GM20431 (cell line): ENCODE measurements around the gene STON2.

Experiments used
- in situ Hi-C: fragments of 300-500 bp; cut with MseI, MboI; formaldehyde crosslinking; loops from one replicate; pipeline ENCODE4 v1.15.0; 2020; ENCODE audit warnings: low sequenced_read_pairs; ENCODE audit not compliant: unreplicated experiment

STON2 gene

DNA sequence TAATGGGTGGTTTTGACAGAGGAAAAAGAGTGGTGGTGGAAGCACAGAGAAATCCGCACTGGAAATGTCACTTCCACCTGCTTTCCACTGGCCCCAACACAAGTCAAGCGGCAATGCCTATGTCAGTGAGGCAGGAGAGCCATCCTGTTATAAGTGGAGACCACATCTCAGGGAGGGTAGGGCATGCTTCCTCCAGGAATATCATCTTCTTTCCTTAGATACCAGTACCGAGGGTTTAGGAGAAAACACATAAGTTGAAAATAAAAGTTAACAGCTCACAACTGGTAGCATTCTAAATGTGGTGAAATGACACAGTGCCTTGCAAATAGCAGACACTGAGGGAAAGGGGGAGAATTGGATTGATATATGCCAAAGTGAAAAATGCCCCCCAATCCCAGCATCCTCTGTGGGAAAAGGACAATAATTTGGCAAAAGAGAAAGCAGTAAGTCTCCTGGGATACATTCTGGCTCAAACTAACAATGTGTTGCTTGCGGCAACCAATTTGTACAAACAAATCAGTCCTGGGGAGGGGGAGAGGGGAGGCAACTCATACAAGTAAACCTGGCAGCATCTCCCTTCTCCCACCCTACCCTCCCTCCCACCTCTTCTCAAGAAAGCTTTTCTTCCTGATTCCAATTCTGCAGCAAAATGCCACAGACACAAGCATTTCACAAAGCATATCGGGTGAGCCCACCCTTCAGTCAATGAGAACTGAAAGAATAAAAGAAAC, 57.1 kb downstream of the STON2 start:
- in situ Hi-C loops, result no loop called here

DNA sequence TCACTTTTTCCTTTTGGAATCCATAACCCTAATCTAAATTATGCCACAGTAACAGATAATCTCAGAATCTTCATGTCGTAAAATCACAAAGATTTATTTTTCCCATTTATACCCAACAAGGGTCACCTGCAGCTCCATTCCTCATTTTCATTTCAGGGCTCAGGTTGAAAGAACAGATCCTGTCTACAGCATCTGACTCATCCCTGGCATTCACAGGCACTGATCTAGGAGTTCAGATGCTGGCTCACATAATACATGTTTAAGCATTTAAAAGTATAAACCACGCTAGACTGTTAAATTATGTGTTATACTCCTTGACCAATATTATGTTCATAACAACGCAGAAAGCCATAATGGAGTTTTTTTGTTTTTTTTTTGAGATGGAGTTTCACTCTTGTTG, 58.3 kb downstream of the STON2 start:
- in situ Hi-C loops, result no loop called here

DNA sequence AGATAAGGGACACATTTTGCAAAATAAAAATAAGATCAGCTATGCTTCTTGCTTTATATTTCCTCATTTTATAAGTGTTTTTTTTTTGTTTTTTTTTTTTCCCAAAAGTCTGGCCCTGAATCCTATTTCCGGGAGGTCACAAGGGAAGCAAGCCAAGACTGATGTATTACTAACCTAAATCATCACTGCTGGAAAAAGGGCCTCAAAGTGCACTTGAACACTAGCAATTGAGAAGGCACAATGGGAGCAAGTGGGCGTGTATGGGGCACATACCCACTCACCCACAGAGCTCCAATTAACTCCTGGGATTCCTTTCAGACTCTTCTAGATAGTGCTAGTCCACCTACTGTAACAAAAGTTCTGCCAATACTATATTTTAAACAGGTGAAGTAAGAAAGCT, 58.8 kb downstream of the STON2 start:
- in situ Hi-C loops, result no loop called here

DNA sequence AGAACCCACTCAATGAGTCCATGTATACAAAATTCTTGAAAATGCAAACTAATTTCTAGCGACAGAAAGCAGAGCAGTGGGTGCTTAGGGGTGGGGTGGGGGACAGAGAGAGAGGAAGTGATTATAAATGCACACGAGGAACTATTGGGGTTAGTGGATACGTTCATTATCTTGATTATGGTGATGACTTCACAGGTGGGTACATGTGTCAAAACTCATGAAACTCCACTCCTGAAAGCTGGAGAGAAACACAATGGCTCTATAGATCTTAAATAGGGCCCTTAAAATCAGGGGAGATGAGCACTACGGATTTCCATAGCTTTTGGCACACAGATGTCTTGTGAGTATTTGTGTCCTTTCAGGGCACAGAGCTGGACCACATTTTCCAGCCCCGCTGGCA, 59.9 kb downstream of the STON2 start:
- in situ Hi-C loops, result no loop called here

DNA sequence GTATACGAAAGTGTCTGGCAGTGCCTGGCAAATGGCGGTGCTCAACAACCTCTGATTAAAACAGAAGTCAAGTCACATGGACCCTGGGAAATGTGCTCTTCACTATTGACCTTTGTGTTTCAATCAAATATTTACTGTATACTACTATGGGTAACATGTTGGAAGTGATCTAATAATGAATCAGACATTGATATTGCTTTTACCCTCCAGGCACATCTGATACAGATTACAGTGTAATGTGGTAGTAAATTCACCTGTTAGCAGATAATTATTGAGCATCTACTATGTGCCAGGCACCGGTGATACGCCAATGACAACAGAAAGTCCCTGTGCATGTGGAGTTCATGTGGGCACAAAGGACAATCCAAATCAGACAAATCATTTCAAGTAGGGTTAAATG, 63.1 kb downstream of the STON2 start:
- in situ Hi-C loops, result no loop called here

DNA sequence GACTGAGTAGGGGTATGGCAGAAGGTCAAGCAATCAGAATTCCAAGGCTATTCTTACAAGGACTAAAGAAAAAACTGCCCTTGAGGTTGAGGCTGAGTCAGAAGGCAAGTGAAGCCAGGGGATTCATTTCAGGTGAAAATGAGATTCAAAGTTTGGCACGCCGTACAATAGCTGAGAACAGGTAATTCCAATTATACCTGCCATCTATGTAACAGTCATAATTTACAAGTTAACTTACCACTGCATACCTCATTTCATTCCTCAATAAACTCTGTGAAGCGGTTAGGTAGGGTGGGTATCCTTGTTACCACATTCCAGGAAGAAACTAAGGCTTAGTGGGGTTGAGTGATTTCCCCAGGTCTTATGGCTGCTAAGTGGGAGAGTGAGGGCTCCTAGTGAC, 64.1 kb downstream of the STON2 start:
- in situ Hi-C loops, result no loop called here

DNA sequence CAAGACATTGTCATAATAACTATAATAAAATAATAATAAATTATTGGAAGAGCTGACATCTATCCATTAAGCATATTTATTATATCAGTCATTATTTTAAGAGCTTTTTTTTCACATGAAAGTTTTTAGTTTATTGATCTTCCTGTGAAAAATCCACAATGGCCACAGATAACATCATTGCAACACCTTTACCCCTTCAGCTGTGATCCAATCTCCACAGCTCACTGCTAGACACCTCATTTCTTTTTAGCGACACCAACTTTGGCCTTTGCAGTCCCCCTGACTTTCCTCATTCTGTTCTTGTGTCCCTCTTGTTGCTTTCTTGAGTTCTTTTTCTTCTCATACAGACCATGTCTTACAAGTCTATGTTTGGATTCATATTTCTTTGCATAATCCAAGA, 67.4 kb downstream of the STON2 start:
- in situ Hi-C loops, result no loop called here

DNA sequence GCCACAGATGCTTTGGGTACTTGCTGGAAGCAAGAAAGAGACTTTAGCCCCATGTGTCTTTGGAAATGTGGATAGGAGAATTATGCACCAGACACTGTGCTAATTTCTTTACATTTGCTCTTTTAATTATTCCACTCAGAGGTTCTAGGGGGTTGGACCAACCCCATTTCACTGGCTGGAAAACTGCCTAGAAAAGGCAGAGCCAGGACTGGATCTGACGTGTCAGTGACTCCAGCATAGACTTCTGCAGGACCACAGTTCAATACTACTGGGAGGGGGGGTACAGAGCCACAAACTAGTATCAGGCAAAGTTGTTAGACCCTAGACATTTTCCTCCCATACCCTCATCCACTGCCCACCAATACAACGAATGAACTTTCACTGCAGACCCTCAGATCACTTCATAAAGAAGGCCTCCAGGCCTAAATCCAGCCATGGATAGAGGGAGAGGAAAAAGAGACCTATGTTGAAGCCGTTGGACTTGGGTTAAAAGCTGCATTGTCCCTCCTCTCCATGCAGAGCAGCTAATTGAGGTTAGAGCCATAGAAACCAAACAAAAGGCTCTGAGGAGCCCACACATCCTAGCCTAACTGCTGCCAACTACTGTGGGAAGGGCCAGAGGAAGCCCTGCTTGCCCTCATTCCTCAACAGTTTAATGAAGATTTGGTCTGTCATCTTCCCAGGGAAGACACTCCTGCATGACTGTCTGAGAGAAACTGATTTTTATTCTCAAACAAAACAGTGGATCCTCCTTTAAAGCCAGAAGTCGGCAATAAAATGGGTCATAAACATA, 68.7 kb downstream of the STON2 start:
- in situ Hi-C loops, result no loop called here

DNA sequence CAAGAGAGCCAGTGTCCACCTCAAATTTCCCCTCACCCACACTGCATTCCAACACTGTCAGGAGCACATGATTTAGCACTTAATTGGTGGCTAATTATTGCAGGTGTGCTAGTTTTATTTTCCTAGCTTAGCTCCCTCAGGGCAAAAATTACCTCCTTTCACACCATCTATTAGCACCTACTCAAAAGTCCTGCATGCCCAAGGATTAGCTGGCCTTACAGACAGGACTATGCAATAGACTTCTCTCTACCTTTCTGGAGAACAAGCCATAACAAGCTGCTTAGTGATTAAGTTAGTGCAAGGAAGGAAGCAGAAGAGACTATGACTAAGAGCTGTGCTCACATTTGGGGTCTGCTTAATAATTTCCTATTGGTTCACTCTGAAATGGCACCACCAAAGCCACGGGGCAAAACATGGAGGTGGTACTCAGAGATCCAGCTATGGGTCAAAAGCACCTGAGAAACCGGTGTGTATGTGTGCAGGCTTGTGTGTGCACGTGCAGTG, 69.5 kb downstream of the STON2 start:
- in situ Hi-C loops, result no loop called here

DNA sequence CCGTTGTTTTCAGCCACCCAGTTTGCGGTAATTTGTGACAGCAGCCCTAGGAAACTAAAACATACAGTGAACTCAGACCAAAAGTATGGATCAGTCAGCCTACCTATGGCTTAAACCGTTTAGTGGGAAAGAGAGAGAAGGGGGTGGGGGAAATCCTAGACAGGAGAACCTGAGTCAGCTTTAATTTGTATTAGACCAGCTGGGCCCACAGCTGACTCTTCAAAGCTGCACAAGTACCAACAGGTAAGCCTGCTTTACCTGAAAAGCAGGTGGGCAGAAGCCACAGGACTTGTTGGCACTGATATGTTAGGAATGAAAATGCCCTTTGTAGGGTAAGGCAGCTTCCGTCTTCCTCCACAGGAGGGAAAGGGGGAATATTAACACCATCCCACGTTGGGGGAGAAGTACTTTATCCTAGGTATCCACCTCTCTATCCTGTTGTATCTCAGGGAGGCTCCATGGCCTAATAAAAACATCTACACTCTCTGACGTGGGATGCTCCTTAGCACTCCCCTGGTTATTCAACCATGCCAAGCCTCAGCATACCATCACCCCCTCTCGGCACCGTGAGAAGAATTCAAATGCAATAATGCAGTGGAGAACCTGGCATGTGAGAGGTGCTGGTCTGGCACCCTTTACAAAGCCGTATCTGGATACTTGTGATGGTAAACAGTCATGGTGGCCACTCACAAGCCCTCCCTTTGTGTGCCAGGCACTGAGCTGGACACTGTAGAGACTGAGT, 70.3 kb downstream of the STON2 start:
- in situ Hi-C loops, result no loop called here

DNA sequence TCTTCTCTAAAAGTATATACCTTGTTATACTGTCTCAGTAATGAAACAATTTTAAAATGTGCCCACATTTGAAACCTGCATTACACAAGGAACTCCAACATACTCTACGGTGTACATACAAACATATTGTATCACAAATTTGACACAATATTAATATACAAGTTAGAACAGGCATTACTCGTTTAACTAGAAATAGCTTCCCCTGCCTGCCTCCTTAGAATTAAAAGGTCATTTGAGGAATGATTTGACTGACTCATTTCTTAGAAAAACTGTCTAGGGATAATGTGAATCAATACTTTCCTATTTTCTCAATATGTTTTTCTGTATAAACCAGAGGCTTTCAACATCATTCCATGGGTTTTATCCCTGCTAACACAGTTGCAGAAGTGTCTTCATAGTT, 73.7 kb downstream of the STON2 start:
- in situ Hi-C loops, result no loop called here

DNA sequence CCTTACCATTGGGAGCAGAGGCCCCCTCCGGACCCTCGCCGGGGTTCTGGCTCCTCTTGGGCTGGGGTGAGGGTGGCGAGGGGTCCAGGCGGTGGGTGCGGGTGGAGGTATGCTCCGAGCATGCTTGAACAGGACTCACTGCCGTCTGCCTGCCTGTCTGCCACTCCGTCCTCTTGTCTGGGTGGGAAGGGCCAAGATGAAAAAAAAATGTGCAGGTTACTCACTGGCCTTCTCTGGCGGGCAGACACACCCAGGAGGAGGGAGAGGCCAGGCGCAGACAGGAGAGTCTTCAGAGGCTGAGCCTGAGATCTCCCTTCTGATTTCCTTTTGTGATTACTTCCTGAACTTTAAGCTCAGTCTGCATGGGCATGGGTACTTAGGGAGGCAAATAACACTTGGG, 76.1 kb downstream of the STON2 start:
- in situ Hi-C loops, result no loop called here

DNA sequence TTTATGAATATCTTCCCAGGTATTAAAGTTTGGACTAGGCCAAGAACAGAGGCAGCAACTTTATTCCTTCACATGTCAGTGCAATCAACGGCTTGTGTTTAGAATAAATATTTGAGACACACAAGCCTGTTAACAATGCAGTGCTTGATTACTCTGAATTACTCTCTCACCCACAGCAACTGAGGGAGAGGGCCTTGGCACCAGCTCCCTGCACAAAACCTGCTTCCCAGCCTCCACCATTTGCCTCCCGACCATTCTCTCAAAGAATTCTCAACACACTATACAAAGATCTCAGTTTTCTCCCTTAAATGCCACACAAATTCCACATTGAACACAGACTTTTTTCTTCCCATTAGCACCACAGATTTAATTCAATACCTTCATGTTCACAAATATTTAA, 77.0 kb downstream of the STON2 start:
- in situ Hi-C loops, result no loop called here

DNA sequence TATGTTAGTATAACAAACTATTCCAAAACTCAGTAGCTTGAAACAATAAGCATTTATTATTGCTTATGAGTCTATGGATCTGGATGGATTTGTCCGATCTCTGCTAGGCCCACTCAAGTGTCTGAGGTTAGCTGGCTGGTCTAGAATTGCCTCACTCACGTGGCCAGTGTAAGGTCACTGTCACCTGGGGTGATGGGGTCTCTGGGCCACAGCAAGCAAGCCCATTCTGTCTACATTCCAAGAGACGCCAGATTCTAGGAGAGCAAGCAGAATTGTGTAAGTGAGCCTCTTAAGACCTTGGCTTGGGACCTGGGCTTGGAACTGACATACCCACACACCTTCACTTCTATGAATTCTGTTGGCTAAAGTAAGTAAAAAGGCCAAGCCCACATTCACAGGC, 80.2 kb downstream of the STON2 start:
- in situ Hi-C loops, result no loop called here

DNA sequence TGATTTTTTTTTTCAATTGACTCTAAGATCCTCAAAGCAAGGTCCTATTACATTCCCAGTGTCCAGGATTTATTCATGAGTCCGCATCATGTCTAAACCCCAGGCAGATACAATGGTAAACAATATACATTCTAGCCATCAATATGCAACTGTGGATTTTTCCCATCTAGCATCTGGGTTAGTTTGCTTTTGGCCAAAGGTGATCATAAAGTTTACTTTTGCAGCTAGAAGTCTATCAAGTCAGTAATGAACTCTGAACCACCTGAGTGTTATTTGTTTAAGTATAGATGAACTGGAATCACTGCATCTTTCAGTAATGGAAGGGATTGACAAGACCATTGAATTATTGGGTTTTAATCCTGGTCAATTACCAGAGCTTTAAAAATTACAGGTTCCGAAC, 80.8 kb downstream of the STON2 start:
- in situ Hi-C loops, result no loop called here

DNA sequence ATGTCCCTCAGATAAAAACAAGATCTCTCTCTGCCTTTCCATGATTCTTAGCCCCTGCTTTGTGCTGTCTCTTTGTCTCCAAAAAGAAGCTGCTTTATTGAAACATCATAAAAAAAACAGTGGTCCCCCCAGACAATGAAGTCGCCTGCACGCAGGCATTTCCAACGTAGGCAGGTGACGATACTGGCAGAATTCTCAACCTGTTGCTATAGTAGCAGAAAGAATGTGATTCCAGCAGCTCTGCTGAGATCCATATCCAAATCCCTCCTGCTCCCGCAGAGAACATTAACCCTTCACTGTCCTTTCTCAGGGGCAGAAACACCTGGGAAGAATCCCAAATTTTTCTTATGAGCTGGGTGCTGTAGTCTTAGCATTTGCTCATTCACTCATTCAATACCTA, 84.8 kb downstream of the STON2 start:
- in situ Hi-C loops, result no loop called here

DNA sequence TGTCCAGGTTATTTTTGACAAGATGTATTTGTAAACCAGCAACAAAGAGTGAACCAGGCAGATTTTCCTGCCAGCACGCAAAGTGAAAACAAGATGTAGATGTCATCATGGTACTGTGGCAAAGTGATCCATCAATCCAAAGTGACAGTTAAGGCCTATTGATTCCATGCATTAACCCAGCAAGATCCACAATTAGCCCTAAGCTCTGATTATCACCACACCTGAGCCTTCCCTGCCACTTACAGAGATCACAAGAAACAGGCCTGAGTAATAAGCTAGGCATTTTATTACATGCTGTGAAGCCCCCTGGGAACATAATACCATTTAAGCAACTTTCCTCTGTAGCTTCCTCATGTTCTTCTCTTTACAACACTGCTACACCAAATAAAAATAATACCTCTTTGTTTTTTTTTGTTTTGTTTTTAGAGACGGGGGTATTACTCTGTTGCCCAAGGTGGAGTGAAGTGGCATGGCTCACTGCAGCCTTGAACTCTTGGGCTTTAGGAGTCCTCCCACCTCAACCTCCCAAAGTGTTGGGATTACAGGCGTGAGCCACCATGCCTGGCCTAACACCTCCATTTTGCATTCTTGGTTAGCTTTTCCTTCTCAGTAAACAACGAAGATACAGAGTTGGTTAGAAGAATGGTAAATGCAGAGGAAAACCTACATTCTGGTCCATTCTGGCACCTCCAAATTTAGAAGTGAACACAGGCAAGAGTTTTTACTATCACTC, 85.5 kb downstream of the STON2 start:
- in situ Hi-C loops, result no loop called here

DNA sequence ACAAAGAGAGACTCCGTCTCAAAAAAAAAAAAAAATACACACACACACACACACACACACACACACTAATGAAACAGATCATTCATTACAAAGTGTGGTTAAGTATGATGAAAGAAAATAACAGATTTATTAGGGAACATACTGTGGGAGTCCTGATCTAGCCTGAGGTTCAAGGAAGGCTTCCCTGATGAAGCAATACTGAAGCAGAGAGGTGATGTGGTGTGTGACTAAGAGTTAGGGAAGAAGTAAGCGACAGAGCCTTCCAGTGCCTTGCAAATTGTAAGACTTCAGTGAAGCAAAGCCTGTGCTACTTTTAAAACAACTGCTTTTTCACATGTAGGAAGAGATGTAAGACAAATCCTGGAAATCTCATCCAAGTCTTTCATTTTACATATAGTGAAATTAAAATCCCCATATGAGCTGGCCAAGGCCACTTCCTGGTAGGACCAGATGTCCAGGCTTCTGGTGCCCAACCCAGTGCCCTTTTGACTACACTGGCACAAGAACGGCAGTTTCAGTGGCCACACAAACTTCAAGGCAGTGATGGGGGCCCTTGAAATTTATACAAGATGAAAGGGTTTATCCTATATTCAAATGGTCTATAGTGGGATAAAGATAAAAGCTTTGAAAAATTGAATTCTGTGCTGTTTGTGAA, 86.2 kb downstream of the STON2 start:
- in situ Hi-C loops, result no loop called here

DNA sequence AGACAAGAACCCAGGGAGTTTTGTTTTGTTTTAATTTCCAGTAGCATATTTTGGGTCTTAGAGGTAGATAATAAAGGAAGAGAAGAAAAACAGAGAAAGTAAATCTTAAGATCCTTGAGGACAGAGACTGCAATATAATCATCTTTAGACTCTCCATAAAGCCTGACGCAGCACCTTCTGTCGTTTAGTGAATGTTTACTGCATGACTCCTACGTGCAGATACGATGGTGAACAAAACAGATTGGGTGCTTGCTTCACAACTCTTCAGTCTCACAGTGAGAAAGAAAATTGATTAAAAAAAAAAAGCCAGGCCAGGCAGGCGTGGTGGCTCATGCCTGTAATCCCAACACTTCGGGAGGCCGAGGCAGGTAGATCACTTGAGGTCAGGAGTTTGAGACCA, 86.9 kb downstream of the STON2 start:
- in situ Hi-C loops, result no loop called here
